Stimulated activated naive B cell treated with anti-CD40 and anti-IgM and Interleukin-4, amounts not matched to agents 10 μg/mL and 1 μg/mL and 100 μg/mL, for 72 hours (primary cell): ENCODE results near the gene ZNF143.

Experiments
- ATAC-seq, 2 donors: fragments of 150-1000 bp; cut with Tn5 transposase; replicated peaks; 2 replicates each; pipeline ENCODE4 v1.10.0; 2021; ENCODE audit warnings: moderate library complexity in 1 of 2
- DNase-seq: peaks from one replicate; pipeline ENCODE4 v3.0.0; 2021
- H3K27ac Mint-ChIP-seq: one replicate; pipeline ENCODE4 v1.8.0; 2022; ENCODE audit warnings: mild to moderate bottlenecking, mixed read lengths
- H3K27me3 Mint-ChIP-seq, 2 donors: one replicate each; pipeline ENCODE4 v1.8.0; 2022; ENCODE audit warnings: mixed read lengths in 2 of 2
- H3K36me3 Mint-ChIP-seq, 2 donors: one replicate each; pipeline ENCODE4 v1.8.0; 2022; ENCODE audit warnings: mixed read lengths in 2 of 2, mild to moderate bottlenecking in 1 of 2
- H3K4me1 Mint-ChIP-seq, 2 donors: one replicate each; pipeline ENCODE4 v1.8.0; 2022; ENCODE audit warnings: mixed read lengths in 2 of 2, mild to moderate bottlenecking in 1 of 2
- H3K4me3 Mint-ChIP-seq, 2 donors: one replicate each; pipeline ENCODE4 v1.8.0; 2022; ENCODE audit warnings: mild to moderate bottlenecking in 2 of 2, mixed read lengths in 2 of 2, moderate library complexity in 1 of 2
- H3K9me3 Mint-ChIP-seq, 2 donors: one replicate each; pipeline ENCODE4 v1.8.0; 2022; ENCODE audit warnings: mixed read lengths in 2 of 2, mild to moderate bottlenecking in 1 of 2

ZNF143 gene

GRCh38 chr11:9518835-9519410 is 58.1 kb downstream of the ZNF143 start:
- no peaks in the 10 kb centered on the region for H3K9me3 Mint-ChIP-seq
- no peak overlapping the region for H3K27ac Mint-ChIP-seq
- no peak overlapping the region for H3K4me3 Mint-ChIP-seq
- no peaks in the 10 kb centered on the region for H3K4me1 Mint-ChIP-seq
- no peak for ATAC-seq
- H3K27me3 Mint-ChIP-seq, result no peaks in the 10 kb centered on the region
- DNase-seq, result no peak
- peaks cover 19 to 50% of the 10 kb centered on the region in 2 donors for H3K36me3 Mint-ChIP-seq

GRCh38 chr11:9524001-9524400 is 63.2 kb downstream of the ZNF143 start:
- Mint-ChIP-seq H3K9me3 (no peaks in the 10 kb centered on the region), H3K4me3 (no peak overlapping the region), H3K4me1 (no peaks in the 10 kb centered on the region), H3K27me3 (no peaks in the 10 kb centered on the region), H3K36me3 (peaks cover 19 to 37% of the 10 kb centered on the region in 2 donors), H3K27ac (no peak overlapping the region)
- ATAC-seq (no peak), DNase-seq (no peak)

- Mint-ChIP-seq H3K9me3 (no peaks in the 10 kb centered on the region), H3K27ac (no peak overlapping the region), H3K4me3 (no peak overlapping the region), H3K36me3 (peaks cover 19 to 36% of the 10 kb centered on the region in 2 donors), H3K27me3 (no peaks in the 10 kb centered on the region), H3K4me1 (no peaks in the 10 kb centered on the region)
- DNase-seq (no peak), ATAC-seq (no peak)
These were observed 64.3 kb downstream of the ZNF143 start for GRCh38 chr11:9525116-9525515.

GRCh38 chr11:9527481-9528135 is 66.8 kb downstream of the ZNF143 start:
- no peaks in the 10 kb centered on the region for H3K27me3 Mint-ChIP-seq
- peak overlapping the region; percentile 67 for H3K27ac Mint-ChIP-seq
- peaks cover 14 to 31% of the 10 kb centered on the region in 2 donors for H3K36me3 Mint-ChIP-seq
- no peak for ATAC-seq
- no peak for DNase-seq
- H3K4me3 Mint-ChIP-seq, result no peak overlapping the region
- no peaks in the 10 kb centered on the region for H3K9me3 Mint-ChIP-seq
- no peaks in the 10 kb centered on the region for H3K4me1 Mint-ChIP-seq

GRCh38 chr11:9528136-9528501 is 67.3 kb downstream of the ZNF143 start:
- Mint-ChIP-seq H3K4me1 (no peaks in the 10 kb centered on the region), H3K36me3 (peaks cover 14 to 28% of the 10 kb centered on the region in 2 donors), H3K4me3 (no peak overlapping the region), H3K27me3 (no peaks in the 10 kb centered on the region), H3K27ac (no peak overlapping the region), H3K9me3 (no peaks in the 10 kb centered on the region)
- DNase-seq, result no peak
- ATAC-seq, result no peak

- no peak overlapping the region for H3K27ac Mint-ChIP-seq
- DNase-seq, result no peak
- ATAC-seq, result no peak
- peaks cover 0 to 1% of the 10 kb centered on the region in 2 donors for H3K4me1 Mint-ChIP-seq
- no peak overlapping the region for H3K4me3 Mint-ChIP-seq
- peaks cover 14 to 26% of the 10 kb centered on the region in 2 donors for H3K36me3 Mint-ChIP-seq
- H3K9me3 Mint-ChIP-seq, result no peaks in the 10 kb centered on the region
- H3K27me3 Mint-ChIP-seq, result no peaks in the 10 kb centered on the region
These were observed 67.9 kb downstream of the ZNF143 start for GRCh38 chr11:9528573-9529333.

- peaks cover 0 to 7% of the 10 kb centered on the region in 2 donors for H3K4me1 Mint-ChIP-seq
These were observed 68.5 kb downstream of the ZNF143 start for GRCh38 chr11:9529334-9529650.

GRCh38 chr11:9530020-9530621 is 69.3 kb downstream of the ZNF143 start:
- Mint-ChIP-seq H3K36me3 (peaks cover 16 to 23% of the 10 kb centered on the region in 2 donors), H3K9me3 (no peaks in the 10 kb centered on the region), H3K27ac (no peak overlapping the region), H3K4me1 (peaks cover 4 to 15% of the 10 kb centered on the region in 2 donors), H3K27me3 (no peaks in the 10 kb centered on the region), H3K4me3 (no peak overlapping the region)
- no peak for ATAC-seq
- DNase-seq, result no peak

More at GRCh38 chr11:9529334-9529650, 68.5 kb downstream of the ZNF143 start:
- Mint-ChIP-seq H3K27me3 (no peaks in the 10 kb centered on the region), H3K4me3 (no peak overlapping the region), H3K9me3 (no peaks in the 10 kb centered on the region), H3K27ac (no peak overlapping the region), H3K36me3 (peaks cover 16 to 23% of the 10 kb centered on the region in 2 donors)
- DNase-seq (no peak), ATAC-seq (no peak)

- Mint-ChIP-seq H3K9me3 (no peaks in the 10 kb centered on the region), H3K36me3 (peaks cover 10 to 17% of the 10 kb centered on the region in 2 donors), H3K4me1 (peaks cover 4 to 19% of the 10 kb centered on the region in 2 donors), H3K27me3 (no peaks in the 10 kb centered on the region), H3K27ac (no peak overlapping the region), H3K4me3 (no peak overlapping the region)
- ATAC-seq (no peak), DNase-seq (no peak)
These were observed 70.3 kb downstream of the ZNF143 start for GRCh38 chr11:9530901-9531625.

GRCh38 chr11:9533058-9533457 is 72.2 kb downstream of the ZNF143 start:
- Mint-ChIP-seq H3K9me3 (no peaks in the 10 kb centered on the region), H3K27me3 (no peaks in the 10 kb centered on the region), H3K4me3 (no peak overlapping the region), H3K4me1 (peaks cover 4 to 19% of the 10 kb centered on the region in 2 donors), H3K36me3 (peaks cover 6 to 7% of the 10 kb centered on the region in 2 donors), H3K27ac (no peak overlapping the region)
- DNase-seq (no peak), ATAC-seq (no peak)

- Mint-ChIP-seq H3K4me1 (peaks cover 4 to 19% of the 10 kb centered on the region in 2 donors), H3K9me3 (no peaks in the 10 kb centered on the region), H3K27me3 (no peaks in the 10 kb centered on the region), H3K36me3 (peaks cover 4 to 6% of the 10 kb centered on the region in 2 donors), H3K27ac (no peak overlapping the region), H3K4me3 (no peak overlapping the region)
- no peak for DNase-seq
- ATAC-seq, result no peak
These were observed 73.1 kb downstream of the ZNF143 start for GRCh38 chr11:9533736-9534473.

- Mint-ChIP-seq H3K9me3 (no peaks in the 10 kb centered on the region), H3K4me3 (no peak overlapping the region)
These were observed 74.5 kb downstream of the ZNF143 start for GRCh38 chr11:9535189-9535781.

GRCh38 chr11:9538548-9538947 is 77.7 kb downstream of the ZNF143 start:
- Mint-ChIP-seq H3K9me3 (no peaks in the 10 kb centered on the region), H3K4me3 (no peak overlapping the region)

More at GRCh38 chr11:9535189-9535781, 74.5 kb downstream of the ZNF143 start:
- H3K27ac Mint-ChIP-seq, result no peak overlapping the region
- peaks cover 4% of the 10 kb centered on the region in 2 donors for H3K36me3 Mint-ChIP-seq
- H3K27me3 Mint-ChIP-seq, result no peaks in the 10 kb centered on the region
- DNase-seq (peak; percentile 43), ATAC-seq (peak; percentile 66 to 85)
- H3K4me1 Mint-ChIP-seq, result peaks cover 4 to 19% of the 10 kb centered on the region in 2 donors

More at GRCh38 chr11:9538548-9538947, 77.7 kb downstream of the ZNF143 start:
- no peaks in the 10 kb centered on the region for H3K27me3 Mint-ChIP-seq
- H3K36me3 Mint-ChIP-seq, result peaks cover 0 to 3% of the 10 kb centered on the region in 2 donors
- ATAC-seq (no peak), DNase-seq (no peak)
- peaks cover 4 to 19% of the 10 kb centered on the region in 2 donors for H3K4me1 Mint-ChIP-seq
- H3K27ac Mint-ChIP-seq, result no peak overlapping the region
